ENCODE data around the gene POLE. TPM values are rescaled to one million over a fixed set of nuclear protein-coding genes. Genes with fewer than 3 reads are reported as not detected.

Gene POLE
- total and polyA plus RNA-seq, 2 experiments from 2014 or later: 26.6 to 34.2 TPM

DNA sequence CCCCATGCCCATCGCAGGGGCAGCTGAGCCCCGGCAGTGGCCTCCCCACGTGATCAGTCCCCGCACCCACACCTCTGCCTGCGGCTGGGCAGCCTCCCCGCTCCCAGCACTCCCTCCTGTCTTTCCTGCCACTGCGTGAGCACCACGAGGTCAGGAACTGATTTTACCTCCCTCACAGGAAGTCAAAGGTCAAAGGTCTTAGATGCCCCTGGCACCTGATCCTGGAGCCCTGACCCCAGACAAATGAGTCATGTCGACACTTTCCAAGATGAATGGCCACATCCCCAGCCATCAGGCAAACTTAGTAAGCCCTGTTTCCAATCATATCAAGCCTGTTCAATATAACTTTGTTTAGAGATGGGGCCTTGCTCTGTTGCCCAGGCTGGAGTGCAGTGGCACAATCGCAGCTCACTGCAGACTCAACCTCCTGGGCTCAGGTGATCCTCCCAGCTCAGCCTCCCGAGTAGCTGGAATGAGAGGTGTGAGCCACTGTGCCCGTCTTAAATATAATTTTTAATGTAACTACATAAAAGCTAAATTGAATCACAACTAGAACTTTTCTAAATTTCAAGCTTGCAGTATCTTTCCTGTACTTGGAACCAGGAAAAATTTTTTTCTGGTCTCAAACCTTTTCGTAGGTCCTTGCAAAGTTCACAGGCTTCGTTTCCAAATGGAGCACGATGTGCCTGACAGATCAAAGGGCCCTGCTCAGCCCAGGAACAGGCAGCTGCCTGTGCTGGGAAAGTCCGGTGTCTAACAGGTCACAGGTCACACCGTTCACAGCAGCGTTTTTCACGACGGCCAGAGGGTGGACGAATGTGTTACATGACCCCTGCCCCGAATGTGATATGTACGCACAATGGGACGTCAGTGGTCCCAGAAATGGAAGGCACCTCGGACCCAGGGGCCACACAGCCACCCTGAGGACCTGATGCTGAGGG is 78.6 kb downstream of the POLE start:
- peaks cover 32% of the 10 kb centered on the region for H3K27me3 ChIP-seq
- WGBS (ENCODE audit: low lambda C conversion rate, missing lambda C conversion rate): 52% methylated on average over 25 of the region's 25 CpGs

DNA sequence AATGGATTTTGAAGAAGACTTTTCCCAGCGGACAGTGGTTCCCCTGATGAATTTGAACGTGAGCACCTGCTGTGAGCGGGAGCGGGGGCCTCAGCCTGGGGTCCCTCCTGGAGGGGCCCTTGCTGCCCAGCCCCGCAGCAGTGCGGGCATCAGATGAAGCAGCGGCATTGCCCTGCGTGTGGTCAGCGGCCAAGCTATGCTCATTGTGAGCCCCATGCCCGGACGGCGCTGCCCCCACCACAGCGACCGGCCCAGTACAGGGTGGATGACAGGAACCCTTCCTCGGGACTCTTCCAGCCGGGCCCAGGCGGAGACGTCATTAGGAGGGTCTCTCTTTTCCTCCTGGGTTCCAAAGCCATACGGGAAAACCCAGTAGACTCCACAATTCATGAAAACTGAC is 80.2 kb downstream of the POLE start:
- H3K4me2 ChIP-seq: no peak overlapping the region
- WGBS (ENCODE audit: low lambda C conversion rate, missing lambda C conversion rate): 91% methylated on average over 19 of the region's 19 CpGs
- H3K27me3 ChIP-seq: peaks cover 32% of the 10 kb centered on the region

More for the DNA sequence above, 78.6 kb downstream of the POLE start:
- H3K79me2 ChIP-seq: no peaks in the 10 kb centered on the region
- no peak for DNase-seq (ENCODE audit: low spot score)
- no peaks in the 10 kb centered on the region for H3K4me1 ChIP-seq (ENCODE audit: insufficient read depth)
- no peak overlapping the region for H3K4me2 ChIP-seq
- H3K27ac ChIP-seq: no peak overlapping the region
- H3K9me3 ChIP-seq (ENCODE audit: low read depth): no peaks in the 10 kb centered on the region
- H2AFZ ChIP-seq: no peak overlapping the region
- H3K9me2 ChIP-seq (replicated peaks; ENCODE audit: insufficient read depth): no peaks in the 10 kb centered on the region
- H4K20me1 ChIP-seq (ENCODE audit: insufficient read depth, poor library complexity, severe bottlenecking): no peaks in the 10 kb centered on the region
- TF ChIP-seq, protein P1, sequence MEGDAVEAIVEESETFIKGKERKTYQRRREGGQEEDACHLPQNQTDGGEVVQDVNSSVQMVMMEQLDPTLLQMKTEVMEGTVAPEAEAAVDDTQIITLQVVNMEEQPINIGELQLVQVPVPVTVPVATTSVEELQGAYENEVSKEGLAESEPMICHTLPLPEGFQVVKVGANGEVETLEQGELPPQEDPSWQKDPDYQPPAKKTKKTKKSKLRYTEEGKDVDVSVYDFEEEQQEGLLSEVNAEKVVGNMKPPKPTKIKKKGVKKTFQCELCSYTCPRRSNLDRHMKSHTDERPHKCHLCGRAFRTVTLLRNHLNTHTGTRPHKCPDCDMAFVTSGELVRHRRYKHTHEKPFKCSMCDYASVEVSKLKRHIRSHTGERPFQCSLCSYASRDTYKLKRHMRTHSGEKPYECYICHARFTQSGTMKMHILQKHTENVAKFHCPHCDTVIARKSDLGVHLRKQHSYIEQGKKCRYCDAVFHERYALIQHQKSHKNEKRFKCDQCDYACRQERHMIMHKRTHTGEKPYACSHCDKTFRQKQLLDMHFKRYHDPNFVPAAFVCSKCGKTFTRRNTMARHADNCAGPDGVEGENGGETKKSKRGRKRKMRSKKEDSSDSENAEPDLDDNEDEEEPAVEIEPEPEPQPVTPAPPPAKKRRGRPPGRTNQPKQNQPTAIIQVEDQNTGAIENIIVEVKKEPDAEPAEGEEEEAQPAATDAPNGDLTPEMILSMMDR (IDR thresholded peaks at IDR 0.05; ENCODE audit: poor library complexity): no peak
- TF ChIP-seq EZH2phosphoT487 (IDR thresholded peaks at IDR 0.05; ENCODE audit: low read depth, severe bottlenecking, unreplicated experiment) (no peak), EZH2 (IDR thresholded peaks at IDR 0.05; ENCODE audit: borderline replicate concordance) (no peak)
- H3K36me3 ChIP-seq (replicated peaks; ENCODE audit: insufficient read depth, low read depth): no peaks in the 10 kb centered on the region
- no peak overlapping the region for H3K4me3 ChIP-seq

DNA sequence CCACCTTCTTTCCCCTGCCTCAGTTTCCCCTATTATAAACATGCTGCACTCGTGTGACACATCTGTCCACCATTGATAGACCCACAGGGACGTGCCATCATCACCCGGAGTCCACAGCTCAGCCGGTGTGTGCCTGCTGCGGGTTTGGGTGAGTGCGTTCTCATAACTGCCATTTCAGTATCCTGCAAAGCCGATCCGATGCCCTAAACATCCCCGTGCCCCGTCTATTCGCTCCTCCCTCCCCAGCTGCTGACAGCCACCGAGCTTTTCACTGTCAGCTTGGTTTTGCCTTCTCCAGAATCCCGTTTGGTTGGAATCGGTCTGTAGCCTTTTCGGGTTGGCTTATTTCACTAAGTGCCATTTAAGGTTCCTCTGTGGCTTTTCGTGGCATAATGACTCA is 80.7 kb downstream of the POLE start:
- no peak for DNase-seq (ENCODE audit: low spot score)
- Histone ChIP-seq H3K9me3 (ENCODE audit: low read depth) (no peaks in the 10 kb centered on the region), H3K9me2 (replicated peaks; ENCODE audit: insufficient read depth) (no peaks in the 10 kb centered on the region), H3K4me2 (no peak overlapping the region), H2AFZ (no peak overlapping the region), H4K20me1 (ENCODE audit: insufficient read depth, poor library complexity, severe bottlenecking) (no peaks in the 10 kb centered on the region), H3K27ac (no peak overlapping the region), H3K27me3 (peaks cover 35% of the 10 kb centered on the region), H3K79me2 (no peaks in the 10 kb centered on the region), H3K36me3 (replicated peaks; ENCODE audit: insufficient read depth, low read depth) (no peaks in the 10 kb centered on the region), H3K4me1 (ENCODE audit: insufficient read depth) (no peaks in the 10 kb centered on the region), H3K4me3 (no peak overlapping the region)
- WGBS (ENCODE audit: low lambda C conversion rate, missing lambda C conversion rate): 76% methylated on average over 16 of the region's 16 CpGs
- TF ChIP-seq, protein P1 (IDR thresholded peaks at IDR 0.05; ENCODE audit: poor library complexity): no peak
- TF ChIP-seq EZH2phosphoT487 (IDR thresholded peaks at IDR 0.05; ENCODE audit: low read depth, severe bottlenecking, unreplicated experiment) (no peak), EZH2 (IDR thresholded peaks at IDR 0.05; ENCODE audit: borderline replicate concordance) (no peak)

More for the DNA sequence above, 80.2 kb downstream of the POLE start:
- no peak for DNase-seq (ENCODE audit: low spot score)
- Histone ChIP-seq H3K9me3 (ENCODE audit: low read depth) (no peaks in the 10 kb centered on the region), H3K36me3 (replicated peaks; ENCODE audit: insufficient read depth, low read depth) (no peaks in the 10 kb centered on the region), H2AFZ (no peak overlapping the region), H3K4me3 (no peak overlapping the region), H3K4me1 (ENCODE audit: insufficient read depth) (no peaks in the 10 kb centered on the region), H3K27ac (no peak overlapping the region), H4K20me1 (ENCODE audit: insufficient read depth, poor library complexity, severe bottlenecking) (no peaks in the 10 kb centered on the region), H3K79me2 (no peaks in the 10 kb centered on the region), H3K9me2 (replicated peaks; ENCODE audit: insufficient read depth) (no peaks in the 10 kb centered on the region)
- TF ChIP-seq EZH2 (IDR thresholded peaks at IDR 0.05; ENCODE audit: borderline replicate concordance) (no peak), EZH2phosphoT487 (IDR thresholded peaks at IDR 0.05; ENCODE audit: low read depth, severe bottlenecking, unreplicated experiment) (no peak)
- TF ChIP-seq, protein P1 (IDR thresholded peaks at IDR 0.05; ENCODE audit: poor library complexity): no peak

All from hepatocyte (in vitro differentiated cells).